Duodenal mucosa (tissue), 2 donors: ENCODE data around the gene ARHGAP33.
A peak's percentile ranks its signal among the peaks of the same experiment; 100 is the strongest.

Source experiments
- H3K27ac ChIP-seq: one replicate; pipeline ENCODE4 v1.7.0; 2013; ENCODE audit warnings: low read depth, low read length
- H3K27me3 ChIP-seq, 2 donors: one replicate each; pipeline ENCODE4 v1.7.0; 2013; ENCODE audit warnings: low read length in 2 of 2, control low read depth in 1 of 2; ENCODE audit not compliant: insufficient read depth in 2 of 2, control insufficient read depth in 1 of 2
- H3K36me3 ChIP-seq, 2 donors: one replicate each; pipeline ENCODE4 v1.7.0; 2013; ENCODE audit warnings: low read length in 2 of 2, control low read depth in 1 of 2; ENCODE audit not compliant: insufficient read depth in 2 of 2, control insufficient read depth in 1 of 2
- H3K4me1 ChIP-seq, 2 donors: one replicate each; pipeline ENCODE4 v1.7.0; 2013; ENCODE audit warnings: low read length in 2 of 2, control low read depth in 1 of 2; ENCODE audit not compliant: insufficient read depth in 2 of 2, control insufficient read depth in 1 of 2
- H3K4me3 ChIP-seq, 2 donors: one replicate each; pipeline ENCODE4 v1.7.0; 2013; ENCODE audit warnings: low read length in 2 of 2, low read depth in 1 of 2
- H3K9ac ChIP-seq, 2 donors: one replicate each; pipeline ENCODE4 v1.7.0; 2013; ENCODE audit warnings: low read length in 2 of 2, low read depth in 1 of 2
- H3K9me3 ChIP-seq, 2 donors: one replicate each; pipeline ENCODE4 v1.7.0; 2013; ENCODE audit warnings: low read length in 2 of 2, control low read depth in 1 of 2; ENCODE audit not compliant: control insufficient read depth in 1 of 2

Gene ARHGAP33

GRCh38 chr19:35756377-35757230 is 18.8 kb upstream of the ARHGAP33 start, which contains the start of gene HSPB6:
Gene HSPB6, minus strand, starts transcription at chr19:35757029. Its CDS starts 21 bp downstream, at chr19:35757008.
- Histone ChIP-seq H3K4me1 (peaks cover 23 to 31% of the 10 kb centered on the region in 2 donors), H3K36me3 (peaks cover 10 to 33% of the 10 kb centered on the region in 2 donors), H3K4me3 (peak within 1 kb of the TSS; percentile 67 to 96), H3K27me3 (peaks cover 0 to 4% of the 10 kb centered on the region in 2 donors), H3K9me3 (no peaks in the 10 kb centered on the region), H3K9ac (peak within 1 kb of the TSS; percentile 2 to 25), H3K27ac (peak within 1 kb of the TSS; percentile 62)

- H3K9ac ChIP-seq = peak overlapping the region; percentile 2 to 25
- H3K27ac ChIP-seq = no peak overlapping the region
- peaks cover 14 to 33% of the 10 kb centered on the region in 2 donors for H3K36me3 ChIP-seq
- H3K9me3 ChIP-seq = no peaks in the 10 kb centered on the region
- H3K4me3 ChIP-seq = peak overlapping the region; percentile 67 to 96
- peaks cover 23 to 31% of the 10 kb centered on the region in 2 donors for H3K4me1 ChIP-seq
- H3K27me3 ChIP-seq = peaks cover 0 to 4% of the 10 kb centered on the region in 2 donors
Observed at GRCh38 chr19:35757231-35757748, 18.1 kb upstream of the ARHGAP33 start.

GRCh38 chr19:35757749-35758608 is 17.4 kb upstream of the ARHGAP33 start, which contains the start of gene PROSER3:
Gene PROSER3, plus strand, starts transcription at chr19:35758176. Its CDS starts 40 bp downstream, at chr19:35758216.
- Histone ChIP-seq H3K27ac (peak within 1 kb of the TSS; percentile 97), H3K36me3 (peaks cover 9 to 27% of the 10 kb centered on the region in 2 donors), H3K9me3 (no peaks in the 10 kb centered on the region), H3K4me3 (peak within 1 kb of the TSS; percentile 96 to 100), H3K27me3 (peaks cover 0 to 4% of the 10 kb centered on the region in 2 donors), H3K4me1 (peaks cover 23 to 31% of the 10 kb centered on the region in 2 donors), H3K9ac (peak within 1 kb of the TSS; percentile 96 to 98)

- Histone ChIP-seq H3K9me3 (no peaks in the 10 kb centered on the region), H3K36me3 (peaks cover 9 to 17% of the 10 kb centered on the region in 2 donors), H3K4me1 (peaks cover 23 to 31% of the 10 kb centered on the region in 2 donors), H3K4me3 (no peak overlapping the region), H3K27ac (no peak overlapping the region), H3K27me3 (peaks cover 0 to 4% of the 10 kb centered on the region in 2 donors), H3K9ac (no peak overlapping the region)
Observed at GRCh38 chr19:35759697-35760096, 15.7 kb upstream of the ARHGAP33 start.

GRCh38 chr19:35760711-35761349 is 14.5 kb upstream of the ARHGAP33 start:
- Histone ChIP-seq H3K4me1 (peaks cover 18 to 28% of the 10 kb centered on the region in 2 donors), H3K9ac (no peak overlapping the region), H3K27me3 (peaks cover 0 to 4% of the 10 kb centered on the region in 2 donors), H3K36me3 (peaks cover 9 to 25% of the 10 kb centered on the region in 2 donors), H3K9me3 (no peaks in the 10 kb centered on the region), H3K4me3 (no peak overlapping the region), H3K27ac (no peak overlapping the region)

- Histone ChIP-seq H3K9me3 (no peaks in the 10 kb centered on the region), H3K9ac (no peak overlapping the region), H3K36me3 (peaks cover 9 to 28% of the 10 kb centered on the region in 2 donors), H3K27me3 (no peaks in the 10 kb centered on the region), H3K27ac (no peak overlapping the region), H3K4me1 (peaks cover 1 to 2% of the 10 kb centered on the region in 2 donors), H3K4me3 (no peak overlapping the region)
Observed at GRCh38 chr19:35764432-35765315, 10.7 kb upstream of the ARHGAP33 start.

- H3K4me3 ChIP-seq = no peak overlapping the region
- H3K36me3 ChIP-seq = peaks cover 9 to 23% of the 10 kb centered on the region in 2 donors
- no peak overlapping the region for H3K27ac ChIP-seq
- no peak overlapping the region for H3K9ac ChIP-seq
- no peaks in the 10 kb centered on the region for H3K4me1 ChIP-seq
- no peaks in the 10 kb centered on the region for H3K9me3 ChIP-seq
- H3K27me3 ChIP-seq = no peaks in the 10 kb centered on the region
Observed at GRCh38 chr19:35766571-35767104, 8.7 kb upstream of the ARHGAP33 start.

- H3K9ac ChIP-seq = no peak overlapping the region
- no peak overlapping the region for H3K27ac ChIP-seq
- no peaks in the 10 kb centered on the region for H3K4me1 ChIP-seq
- no peaks in the 10 kb centered on the region for H3K9me3 ChIP-seq
- H3K36me3 ChIP-seq = peaks cover 5 to 16% of the 10 kb centered on the region in 2 donors
- H3K27me3 ChIP-seq = no peaks in the 10 kb centered on the region
- H3K4me3 ChIP-seq = no peak overlapping the region
Observed at GRCh38 chr19:35767288-35768081, 7.9 kb upstream of the ARHGAP33 start.
